Nucleus accumbens (tissue), 56 donors: ENCODE measurements around the gene PCK2.

ENCODE experiments used
- DNase-seq, 56 donors: peaks; one replicate each; lab custom pipeline; 2025; lab: John Stamatoyannopoulos, UW

The PCK2 gene

GRCh38 chr14:24113801-24114531 is 19.9 kb downstream of the PCK2 start:
- DNase-seq, result peak; percentile 25 to 95 (median 87)

DNA sequence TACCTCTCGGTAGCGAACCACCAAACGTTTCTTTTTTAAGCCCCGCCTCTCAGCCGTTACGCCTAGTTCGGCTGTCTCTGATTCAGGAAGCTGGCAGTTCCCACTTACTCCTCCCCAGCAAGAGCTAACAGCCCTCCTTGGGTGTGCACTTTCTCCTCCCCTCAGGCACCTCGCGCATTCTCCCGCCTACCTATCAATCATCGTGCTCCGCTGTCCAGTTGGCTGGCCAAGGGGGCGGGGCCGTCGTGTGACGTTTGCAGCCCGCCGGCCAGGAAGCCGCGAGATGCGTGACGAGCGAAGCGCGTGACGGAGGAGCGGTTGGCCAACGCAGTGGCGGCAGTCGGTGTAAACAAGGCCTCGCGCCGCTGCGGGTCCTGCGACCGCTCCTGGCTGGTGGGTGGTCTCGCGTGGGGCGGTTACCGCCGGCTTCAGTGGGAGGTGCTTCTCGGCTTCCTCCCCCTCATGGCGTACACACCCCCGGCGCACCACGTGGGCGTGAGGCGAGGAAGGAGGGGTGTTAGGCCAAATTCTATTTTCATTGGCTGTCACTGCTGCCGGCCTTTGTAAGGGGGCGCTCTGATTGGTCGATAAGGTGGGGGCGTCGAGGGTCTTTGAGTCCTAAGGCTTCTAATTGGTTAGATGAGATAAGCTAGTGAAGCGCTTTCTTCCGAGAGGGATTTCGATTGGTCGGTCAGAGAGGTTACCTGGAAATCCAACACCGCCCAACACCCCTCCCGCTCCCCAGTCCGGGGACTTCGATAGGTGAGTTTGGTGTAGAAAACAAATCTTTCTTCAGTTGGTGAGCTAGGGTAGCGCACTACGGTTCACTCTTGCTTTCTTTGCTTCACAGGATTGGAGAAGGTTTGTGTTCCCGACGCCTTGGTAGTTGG is 20.7 kb downstream of the PCK2 start, which contains the start of the genes DCAF11 and NRL:
DCAF11 (plus strand) TSS at position 246 of the 890 bp plus-strand sequence. CDS start 818 bp downstream, outside the sequence.
NRL (minus strand) TSS at position 418 of the 890 bp plus-strand sequence. CDS start 32,101 bp downstream, outside the sequence.
- DNase-seq, result peak; percentile 94 to 100 (median 100)

DNA sequence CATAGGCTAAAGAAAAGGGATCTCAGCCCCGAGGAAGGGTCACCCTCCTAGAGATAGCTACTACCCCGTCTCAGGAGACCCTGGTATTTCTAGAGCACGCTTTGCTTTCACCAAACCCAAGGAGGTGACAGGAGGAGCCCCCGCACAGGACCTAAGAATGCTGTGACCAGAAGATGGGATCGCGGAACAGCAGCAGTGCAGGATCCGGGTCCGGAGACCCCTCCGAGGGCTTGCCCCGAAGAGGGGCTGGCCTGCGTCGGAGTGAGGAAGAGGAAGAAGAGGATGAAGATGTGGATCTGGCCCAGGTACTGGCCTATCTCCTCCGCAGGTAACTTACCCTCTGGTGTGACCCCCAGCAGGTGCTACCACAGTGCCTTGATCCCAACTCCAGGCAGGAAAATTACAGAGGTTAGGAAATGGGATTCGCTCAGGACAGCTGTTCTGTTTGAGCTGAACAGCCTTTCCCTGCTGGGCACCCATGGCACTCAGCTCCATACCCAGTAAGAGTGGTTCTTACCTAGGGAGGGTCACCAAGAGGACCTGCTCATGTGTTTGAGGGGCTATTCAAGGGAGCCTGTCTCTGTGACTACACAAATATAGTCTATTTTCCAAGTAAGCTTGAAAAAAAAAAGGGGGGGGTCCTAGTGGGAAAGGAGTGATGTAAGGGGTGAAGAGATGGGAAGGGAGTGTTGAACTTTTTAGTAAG is 21.5 kb downstream of the PCK2 start:
- DNase-seq, result peak in 1 of 56 donors; percentile 57

DNA sequence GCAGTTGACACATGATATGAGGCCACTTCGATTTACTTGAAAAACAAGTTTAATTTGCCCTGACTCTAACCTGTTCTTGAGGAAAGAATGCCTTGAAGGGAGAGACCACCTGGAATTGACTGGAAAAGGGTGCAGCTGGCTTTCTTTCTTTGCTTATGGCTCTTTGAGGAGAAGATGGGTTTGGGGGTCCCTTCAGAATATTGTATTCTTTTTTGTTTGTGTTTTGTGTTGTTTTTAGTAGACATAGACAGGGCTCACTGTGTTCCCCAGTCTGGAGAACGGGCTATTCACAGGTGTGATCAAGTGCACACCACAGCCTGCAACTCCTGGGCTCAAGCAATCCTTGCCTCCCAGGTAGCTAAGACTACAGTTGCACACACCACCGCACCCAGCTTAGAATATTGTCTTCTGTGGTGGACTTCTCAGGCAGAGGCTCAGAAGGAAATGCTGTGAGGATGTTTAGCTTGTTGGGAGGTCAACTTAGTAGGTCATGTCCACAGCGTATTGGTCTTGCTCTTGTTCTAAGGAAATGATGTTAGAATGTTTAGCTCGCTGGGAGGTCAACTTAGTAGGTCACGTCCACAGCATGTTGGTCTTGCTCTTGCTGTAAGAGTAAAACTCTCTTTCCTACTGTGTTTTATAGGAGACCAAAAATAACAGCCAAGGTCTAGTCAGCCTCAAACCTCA is 22.2 kb downstream of the PCK2 start:
- no peak for DNase-seq

GRCh38 chr14:24117179-24117578 is 23.1 kb downstream of the PCK2 start:
- DNase-seq, result no peak

- no peak for DNase-seq
Measured at GRCh38 chr14:24119691-24120090, 25.6 kb downstream of the PCK2 start.

DNA sequence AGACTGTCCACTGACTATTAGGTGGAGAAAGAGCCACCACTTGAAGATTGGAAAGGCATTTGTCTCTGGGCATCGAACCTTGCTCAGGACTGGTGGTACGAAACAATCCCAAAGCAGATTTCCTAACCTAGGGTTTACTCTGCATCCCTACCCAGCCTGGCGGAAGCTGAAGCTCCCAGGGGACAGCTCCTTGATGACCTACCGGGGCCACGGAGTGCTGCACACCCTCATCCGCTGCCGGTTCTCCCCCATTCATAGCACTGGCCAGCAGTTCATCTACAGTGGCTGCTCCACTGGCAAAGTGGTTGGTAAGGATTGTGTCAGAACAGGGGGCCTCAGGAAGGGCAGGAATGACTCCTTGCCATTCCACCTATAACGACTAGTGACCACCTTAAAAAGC is 27.1 kb downstream of the PCK2 start:
- no peak for DNase-seq

DNA sequence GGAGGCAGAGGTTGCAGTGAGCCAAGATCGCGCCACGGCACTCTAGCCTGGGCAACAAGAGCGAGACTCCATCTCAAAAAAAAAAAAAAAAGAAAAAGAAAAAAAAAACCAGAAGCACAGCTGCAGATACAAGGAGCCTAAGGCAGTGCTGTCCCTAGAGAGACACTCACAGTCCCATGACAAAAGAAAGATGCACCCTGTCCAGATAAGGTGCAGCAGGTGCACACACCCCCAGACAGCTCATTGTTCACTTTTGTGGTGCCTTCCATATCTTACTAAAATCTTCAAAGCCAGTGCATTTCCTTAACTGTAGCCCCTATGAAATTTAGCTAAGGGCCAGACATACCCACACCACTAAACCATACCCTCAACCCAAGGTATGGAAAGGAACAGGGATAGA is 28.3 kb downstream of the PCK2 start:
- DNase-seq, result no peak

DNA sequence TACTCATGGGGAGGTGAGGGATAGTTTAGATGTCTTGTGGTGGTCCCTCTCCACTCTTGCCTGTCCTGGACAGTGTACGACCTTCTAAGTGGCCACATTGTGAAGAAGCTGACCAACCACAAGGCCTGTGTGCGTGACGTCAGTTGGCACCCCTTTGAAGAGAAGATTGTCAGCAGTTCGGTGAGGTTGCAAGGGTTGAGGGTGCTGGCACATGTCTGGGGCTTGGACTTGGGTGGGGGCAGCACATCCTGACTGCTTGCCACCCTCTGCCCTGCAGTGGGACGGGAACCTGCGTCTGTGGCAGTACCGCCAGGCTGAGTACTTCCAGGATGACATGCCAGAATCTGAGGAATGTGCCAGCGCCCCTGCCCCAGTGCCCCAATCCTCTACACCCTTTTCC is 28.8 kb downstream of the PCK2 start:
- no peak for DNase-seq

DNA sequence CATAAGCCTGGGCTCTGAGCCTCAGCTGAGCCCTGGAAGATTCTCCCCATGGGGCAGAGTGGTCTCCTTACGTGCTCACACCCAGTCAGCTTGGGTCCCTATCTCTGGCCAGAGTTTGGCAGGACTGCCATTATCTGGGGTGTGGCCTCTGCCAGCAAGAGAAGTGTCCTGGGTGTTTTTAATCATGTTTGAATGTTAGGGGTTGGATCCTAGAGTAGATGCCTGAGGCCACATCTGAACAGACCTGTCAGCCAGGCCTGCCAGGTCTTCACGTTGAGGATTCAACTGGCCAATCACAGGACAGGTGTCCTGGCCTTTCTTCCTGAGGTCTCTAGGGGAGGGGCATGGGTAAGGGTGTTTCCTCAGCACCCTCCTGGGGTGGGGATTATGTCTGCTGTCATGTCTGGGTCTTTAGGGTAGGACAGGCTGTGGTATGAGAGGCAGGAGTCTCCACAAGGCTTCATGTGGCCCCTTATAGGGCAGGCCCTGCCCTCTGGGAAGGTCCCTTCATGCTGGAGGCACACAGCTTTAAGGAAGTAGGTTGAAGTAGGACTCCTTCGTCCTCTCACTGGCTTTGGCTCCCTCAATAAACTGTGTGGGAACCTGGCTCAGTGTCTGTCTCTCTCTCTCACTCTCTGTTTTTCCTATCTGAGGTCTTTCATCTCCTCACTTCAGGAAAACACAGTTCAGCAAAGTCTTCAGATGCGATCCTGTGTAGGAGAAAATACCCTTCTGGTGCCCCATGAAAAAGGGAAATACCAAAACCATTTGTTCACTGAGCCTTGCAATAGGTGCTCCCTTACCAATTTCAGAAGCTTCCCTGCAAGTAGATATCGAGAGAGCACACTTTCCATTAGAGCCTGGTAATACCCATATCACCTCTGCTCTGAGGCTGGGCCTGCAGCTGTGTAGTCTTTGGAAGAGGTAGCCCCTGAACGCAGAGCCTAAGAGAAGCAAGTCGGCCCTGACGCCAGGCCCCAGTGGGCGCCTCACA is 29.6 kb downstream of the PCK2 start:
- DNase-seq, result no peak

GRCh38 chr14:24126939-24127338 is 32.8 kb downstream of the PCK2 start:
- DNase-seq, result no peak

GRCh38 chr14:24127673-24128072 is 33.6 kb downstream of the PCK2 start:
- no peak for DNase-seq

- no peak for DNase-seq
Measured at GRCh38 chr14:24129410-24129998, 35.4 kb downstream of the PCK2 start.

- no peak for DNase-seq
Measured at GRCh38 chr14:24130380-24130716, 36.2 kb downstream of the PCK2 start, which contains the start of gene FITM1. FITM1 (plus strand) TSS chr14:24130659; CDS start chr14:24131564, 905 bp downstream.

DNA sequence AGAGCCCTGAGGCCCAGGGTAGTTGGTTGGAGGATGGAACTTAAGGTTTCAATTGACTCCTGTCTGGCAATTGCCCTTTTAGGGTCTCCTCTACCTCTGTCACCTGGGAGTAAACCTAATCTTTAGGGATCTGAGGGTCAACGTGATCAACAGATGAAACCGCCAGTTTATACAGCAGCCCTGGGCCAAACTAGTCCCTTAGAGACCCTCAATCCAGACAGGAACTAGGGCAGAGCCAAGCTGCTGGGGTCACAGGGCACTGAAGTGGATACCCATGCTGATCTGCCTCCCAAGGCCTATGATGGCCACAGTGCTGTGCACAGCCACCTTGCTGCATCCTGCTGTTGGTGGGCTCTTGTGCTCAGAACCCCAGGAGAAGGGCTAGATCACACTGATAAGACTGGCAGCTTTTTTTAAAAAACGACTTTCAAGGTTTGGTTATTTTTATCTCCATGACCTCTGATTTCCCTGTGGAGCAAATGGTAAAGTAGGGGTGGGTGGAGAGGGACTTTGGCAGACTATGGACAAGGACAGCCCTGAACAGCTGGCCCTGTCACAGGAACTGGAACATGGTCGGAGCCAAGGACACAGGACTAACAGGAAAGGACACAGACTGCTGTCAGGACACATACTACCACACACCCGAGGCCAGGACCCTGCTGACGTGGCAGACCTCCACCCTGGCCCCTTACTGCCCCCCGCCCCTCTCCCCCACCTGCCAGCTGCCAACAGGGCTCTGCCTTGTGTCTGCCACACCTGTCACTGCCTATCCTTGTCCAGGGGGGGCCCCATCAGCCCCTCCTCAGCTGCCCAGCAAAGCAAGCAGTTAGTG is 36.8 kb downstream of the PCK2 start:
- no peak for DNase-seq

DNA sequence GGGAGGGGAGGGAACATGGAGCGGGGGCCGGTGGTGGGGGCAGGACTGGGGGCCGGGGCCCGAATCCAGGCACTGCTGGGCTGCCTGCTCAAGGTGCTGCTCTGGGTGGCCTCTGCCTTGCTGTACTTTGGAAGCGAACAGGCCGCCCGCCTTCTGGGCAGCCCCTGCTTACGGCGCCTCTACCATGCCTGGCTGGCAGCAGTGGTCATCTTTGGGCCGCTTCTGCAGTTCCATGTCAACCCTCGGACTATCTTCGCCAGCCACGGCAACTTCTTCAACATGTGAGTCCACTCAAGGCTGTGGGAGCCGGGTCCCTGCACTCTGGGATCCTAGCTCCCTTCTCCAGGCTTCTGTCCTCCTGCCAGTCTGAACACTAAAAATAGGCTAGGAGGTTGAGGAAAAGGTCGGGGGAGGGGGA is 37.4 kb downstream of the PCK2 start:
- DNase-seq, result no peak

GRCh38 chr14:24132061-24132685 is 38.1 kb downstream of the PCK2 start:
- DNase-seq, result no peak
